ENCODE measurements around the gene MLXIP.

GRCh38 chr12:122135437-122136031, 57.0 kb downstream of the MLXIP start:
- TF ChIP-seq REST (IDR thresholded peaks at IDR 0.05; ENCODE audit: insufficient read depth in 1 of 2, low read depth in 2 of 2, low read length in 1 of 2): no peak
- TF ChIP-seq SIN3A (IDR thresholded peaks at IDR 0.05; ENCODE audit: borderline replicate concordance, insufficient read depth, low read depth, low read length): no peak
- TF ChIP-seq CTCF (IDR thresholded peaks at IDR 0.05): no peak
- TF ChIP-seq POLR2AphosphoS5 (IDR thresholded peaks at IDR 0.05; ENCODE audit: low read depth, low read length): no peak
- no peak for TF ChIP-seq TCF7L2 (IDR thresholded peaks at IDR 0.05; ENCODE audit: low read depth, low read length)

All from Panc1 (cell line).